Liver (tissue), 9 donors: ENCODE measurements around the gene ANKRD6. TPM values are rescaled to one million over a fixed set of nuclear protein-coding genes. Genes with fewer than 3 reads are reported as not detected.

Experiments
- DNase-seq: peaks from one replicate; pipeline ENCODE4 v3.0.0-alpha.2; 2017; ENCODE audit warnings: low spot score
- H3K27ac ChIP-seq, 2 donors: one replicate each; pipeline ENCODE4 v1.7.0; 2013; ENCODE audit warnings: inconsistent platforms in 2 of 2, low read length in 2 of 2, control low read depth in 1 of 2, low read depth in 1 of 2, mild to moderate bottlenecking in 1 of 2
- H3K27me3 ChIP-seq, 4 donors: one replicate each; pipeline versions ENCODE4 v1.6.1 to v1.7.0; 2013; ENCODE audit warnings: low read length in 3 of 4, inconsistent platforms in 1 of 4, mild to moderate bottlenecking in 1 of 4, moderate library complexity in 1 of 4; ENCODE audit not compliant: control insufficient read depth in 4 of 4, insufficient read depth in 4 of 4
- H3K36me3 ChIP-seq, 4 donors: one replicate each; pipeline versions ENCODE4 v1.6.1 to v1.7.0; 2013; ENCODE audit warnings: low read length in 3 of 4, mild to moderate bottlenecking in 3 of 4, low read depth in 1 of 4, moderate library complexity in 1 of 4; ENCODE audit not compliant: control insufficient read depth in 4 of 4, insufficient read depth in 3 of 4
- H3K4me1 ChIP-seq, 4 donors: one replicate each; pipeline versions ENCODE4 v1.6.1 to v1.7.0; 2013; ENCODE audit warnings: low read length in 3 of 4, mild to moderate bottlenecking in 3 of 4, moderate library complexity in 1 of 4; ENCODE audit not compliant: control insufficient read depth in 4 of 4, insufficient read depth in 4 of 4
- H3K4me3 ChIP-seq, 3 donors: one replicate each; pipeline versions ENCODE4 v1.6.1 to v1.7.0; 2013; ENCODE audit warnings: low read length in 3 of 3, control low read depth in 1 of 3, low read depth in 1 of 3, mild to moderate bottlenecking in 1 of 3
- H3K9ac ChIP-seq, 2 donors: one replicate each; pipeline ENCODE4 v1.7.0; 2013; ENCODE audit warnings: low read length in 2 of 2, mild to moderate bottlenecking in 2 of 2, moderate library complexity in 2 of 2, control low read depth in 1 of 2, low read depth in 1 of 2
- H3K9me3 ChIP-seq, 4 donors: one replicate each; pipeline versions ENCODE4 v1.6.1 to v1.7.0; 2013; ENCODE audit warnings: low read length in 3 of 4; ENCODE audit not compliant: control insufficient read depth in 4 of 4
- ATF3 ChIP-seq: IDR thresholded peaks from 2 replicates; pipeline ENCODE4 v1.6.1; 2016; ENCODE audit warnings: antibody characterized with exemption
- EGR1 ChIP-seq, 2 donors: IDR thresholded peaks; 2 replicates each; pipeline ENCODE4 v1.6.1; 2016 to 2018; ENCODE audit warnings: antibody characterized with exemption in 2 of 2, low read depth in 2 of 2
- FOXA1 ChIP-seq: IDR thresholded peaks from 2 replicates; pipeline ENCODE4 v1.6.1; 2016; ENCODE audit warnings: antibody characterized with exemption
- FOXA2 ChIP-seq: IDR thresholded peaks from 2 replicates; pipeline ENCODE4 v1.6.1; 2016; ENCODE audit warnings: antibody characterized with exemption
- GABPA ChIP-seq, 2 donors: IDR thresholded peaks in 1 of 2; conservative IDR thresholded peaks in 1 of 2; 2 replicates each; pipeline ENCODE4 v1.6.1; 2016; ENCODE audit warnings: antibody characterized with exemption in 2 of 2, mild to moderate bottlenecking in 1 of 2, moderate library complexity in 1 of 2
- HNF4A ChIP-seq, 2 donors: conservative IDR thresholded peaks; 2 replicates each; pipeline ENCODE4 v1.6.1; 2016; ENCODE audit warnings: antibody characterized with exemption in 2 of 2, mild to moderate bottlenecking in 2 of 2
- JUND ChIP-seq, 2 donors: IDR thresholded peaks; 2 replicates each; pipeline ENCODE4 v1.6.1; 2016; ENCODE audit warnings: antibody characterized with exemption in 2 of 2
- NR2F2 ChIP-seq: IDR thresholded peaks from 2 replicates; pipeline ENCODE4 v1.6.1; 2016; ENCODE audit warnings: antibody characterized with exemption
- RAD21 ChIP-seq, 2 donors: IDR thresholded peaks; 2 replicates each; pipeline ENCODE4 v1.6.1; 2016; ENCODE audit warnings: antibody characterized with exemption in 2 of 2, mild to moderate bottlenecking in 2 of 2
- RXRA ChIP-seq, 2 donors: IDR thresholded peaks; 2 replicates each; pipeline ENCODE4 v1.6.1; 2017 to 2018; ENCODE audit warnings: antibody characterized with exemption in 2 of 2, mild to moderate bottlenecking in 1 of 2
- SP1 ChIP-seq: IDR thresholded peaks from 2 replicates; pipeline ENCODE4 v1.6.1; 2018; ENCODE audit warnings: antibody characterized with exemption, mild to moderate bottlenecking
- ZBTB33 ChIP-seq: IDR thresholded peaks from 2 replicates; pipeline ENCODE4 v1.6.1; 2016; ENCODE audit warnings: antibody characterized with exemption
- WGBS: extraction: QIAGEN DNeasy Blood & Tissue Kit; methylation state at CpG from one replicate; pipeline ENCODE4 v1.1.7; 2013; 5-methylcytosine and 5-hydroxymethylcytosine counted together
- polyA plus RNA-seq, 2 donors: library from polyadenylated mRNA; stranded (reverse) in 1 of 2; unstranded in 1 of 2; fragments of 200-250 nt in 1 of 2; fragments of >200 nt in 1 of 2; fragmentation: Nextera tagmentation in 1 of 2; extraction: Ambion mirVana in 1 of 2; gene quantifications; one replicate each; pipeline versions ENCODE4 v1.2.1 to v1.2.3, GENCODE V29; 2013 to 2015
- total RNA-seq, 2 donors: library from RNA; depleted of rRNA; stranded (reverse); fragments of >200 nt; gene quantifications; one replicate each; pipeline ENCODE4 v1.2.3, GENCODE V29; 2014
- TF ChIP-seq, protein P1 (sequence below): fragments of 150-350 bp; IDR thresholded peaks from 2 replicates; pipeline ENCODE4 v1.5.1; 2017; ENCODE audit warnings: improper control_type of control experiment, low read depth, low read length; ENCODE audit not compliant: missing input control
- TF ChIP-seq, protein P2 (sequence below): IDR thresholded peaks from 2 replicates; pipeline ENCODE4 v1.6.1; 2016; ENCODE audit warnings: antibody characterized with exemption
- TF ChIP-seq, protein P3 (sequence below): IDR thresholded peaks from 2 replicates; pipeline ENCODE4 v1.6.1; 2016; ENCODE audit warnings: antibody characterized with exemption, mild to moderate bottlenecking
- donor health status: healthy.
- donor health status: healthy.
- donor health status: healthy.
- donor health status: healthy.
- donor health status: healthy.

Gene ANKRD6
- total RNA-seq (1 to 10 TPM; 4.1 to 9.2 TPM), polyA plus RNA-seq (1 to 10 TPM; 2.9 to 3.5 TPM)

DNA sequence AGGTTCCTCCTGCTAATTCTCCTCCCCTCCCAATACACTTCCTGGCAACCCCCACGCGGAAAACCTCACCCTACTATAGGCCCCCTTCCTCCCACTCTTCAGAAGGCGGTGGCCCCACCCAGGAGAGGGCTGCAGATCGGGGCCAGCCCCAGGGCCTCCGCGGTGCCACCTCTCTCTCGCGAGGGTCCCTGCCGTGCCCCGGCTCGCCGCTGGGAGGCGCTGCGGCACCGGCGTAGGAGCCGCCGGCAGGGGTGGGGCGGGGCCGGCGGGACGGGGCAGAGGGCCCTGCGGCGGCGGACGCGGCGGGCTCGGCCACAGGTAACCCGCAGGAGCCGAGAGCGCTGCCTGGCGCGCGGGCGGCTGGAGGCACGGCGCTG is at the start of gene ANKRD6:
Gene ANKRD6, plus strand, starts transcription at position 278 of the 377 bp plus-strand sequence. CDS start 133,825 bp downstream, outside the sequence.
- Histone ChIP-seq H3K4me1 (peaks cover 2 to 8% (median 4%) of the 10 kb centered on the region in 4 donors), H3K9me3 (no peaks in the 10 kb centered on the region), H3K9ac (peak within 1 kb of the TSS in 1 of 2 donors; percentile 80), H3K4me3 (peak within 1 kb of the TSS; percentile 64 to 94 (median 82)), H3K27ac (no peak within 1 kb of the TSS), H3K27me3 (no peaks in the 10 kb centered on the region), H3K36me3 (no peaks in the 10 kb centered on the region)
- peak; percentile 83 for DNase-seq
- WGBS: under 1% methylated on average over 38 of the region's 38 CpGs
- TF ChIP-seq HNF4A (conservative IDR thresholded peaks at IDR 0.05): no peak
- TF ChIP-seq EGR1 (IDR thresholded peaks at IDR 0.05; ENCODE audit: low read depth in 2 of 2): no peak
- no peak for TF ChIP-seq RXRA (IDR thresholded peaks at IDR 0.05)
- no peak for TF ChIP-seq JUND (IDR thresholded peaks at IDR 0.05)
- TF ChIP-seq GABPA (IDR thresholded peaks at IDR 0.05 in 1 of 2, conservative IDR thresholded peaks at IDR 0.05 in 1 of 2): no peak
- TF ChIP-seq FOXA2: no peak
- TF ChIP-seq RAD21 (IDR thresholded peaks at IDR 0.05): peak; percentile 76 to 80
- TF ChIP-seq NR2F2: no peak
- TF ChIP-seq, protein P1, sequence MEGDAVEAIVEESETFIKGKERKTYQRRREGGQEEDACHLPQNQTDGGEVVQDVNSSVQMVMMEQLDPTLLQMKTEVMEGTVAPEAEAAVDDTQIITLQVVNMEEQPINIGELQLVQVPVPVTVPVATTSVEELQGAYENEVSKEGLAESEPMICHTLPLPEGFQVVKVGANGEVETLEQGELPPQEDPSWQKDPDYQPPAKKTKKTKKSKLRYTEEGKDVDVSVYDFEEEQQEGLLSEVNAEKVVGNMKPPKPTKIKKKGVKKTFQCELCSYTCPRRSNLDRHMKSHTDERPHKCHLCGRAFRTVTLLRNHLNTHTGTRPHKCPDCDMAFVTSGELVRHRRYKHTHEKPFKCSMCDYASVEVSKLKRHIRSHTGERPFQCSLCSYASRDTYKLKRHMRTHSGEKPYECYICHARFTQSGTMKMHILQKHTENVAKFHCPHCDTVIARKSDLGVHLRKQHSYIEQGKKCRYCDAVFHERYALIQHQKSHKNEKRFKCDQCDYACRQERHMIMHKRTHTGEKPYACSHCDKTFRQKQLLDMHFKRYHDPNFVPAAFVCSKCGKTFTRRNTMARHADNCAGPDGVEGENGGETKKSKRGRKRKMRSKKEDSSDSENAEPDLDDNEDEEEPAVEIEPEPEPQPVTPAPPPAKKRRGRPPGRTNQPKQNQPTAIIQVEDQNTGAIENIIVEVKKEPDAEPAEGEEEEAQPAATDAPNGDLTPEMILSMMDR: peak; percentile 94

- Histone ChIP-seq H3K9ac (no peak overlapping the region), H3K36me3 (no peaks in the 10 kb centered on the region), H3K4me3 (no peak overlapping the region), H3K27ac (no peak overlapping the region), H3K27me3 (no peaks in the 10 kb centered on the region), H3K9me3 (no peaks in the 10 kb centered on the region), H3K4me1 (no peaks in the 10 kb centered on the region)
- TF ChIP-seq, protein P2, sequence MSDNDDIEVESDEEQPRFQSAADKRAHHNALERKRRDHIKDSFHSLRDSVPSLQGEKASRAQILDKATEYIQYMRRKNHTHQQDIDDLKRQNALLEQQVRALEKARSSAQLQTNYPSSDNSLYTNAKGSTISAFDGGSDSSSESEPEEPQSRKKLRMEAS: no peak
- TF ChIP-seq ATF3 (no peak), NR2F2 (no peak), SP1 (no peak), RAD21 (IDR thresholded peaks at IDR 0.05) (no peak)
- DNase-seq: no peak
- WGBS: 89% methylated on average over 5 of the region's 5 CpGs
Observed at GRCh38 chr6:89385156-89385667, 47.7 kb upstream of the ANKRD6 start.

- Histone ChIP-seq H3K4me3 (no peak overlapping the region), H3K4me1 (no peaks in the 10 kb centered on the region), H3K9me3 (no peaks in the 10 kb centered on the region), H3K9ac (no peak overlapping the region), H3K36me3 (no peaks in the 10 kb centered on the region), H3K27me3 (no peaks in the 10 kb centered on the region), H3K27ac (no peak overlapping the region)
- WGBS: over 99% methylated on average over 7 of the region's 7 CpGs
- DNase-seq: no peak
- TF ChIP-seq, protein P2: no peak
- TF ChIP-seq ZBTB33: no peak
- TF ChIP-seq, protein P1: no peak
- no peak for TF ChIP-seq JUND (IDR thresholded peaks at IDR 0.05)
- TF ChIP-seq, protein P3, sequence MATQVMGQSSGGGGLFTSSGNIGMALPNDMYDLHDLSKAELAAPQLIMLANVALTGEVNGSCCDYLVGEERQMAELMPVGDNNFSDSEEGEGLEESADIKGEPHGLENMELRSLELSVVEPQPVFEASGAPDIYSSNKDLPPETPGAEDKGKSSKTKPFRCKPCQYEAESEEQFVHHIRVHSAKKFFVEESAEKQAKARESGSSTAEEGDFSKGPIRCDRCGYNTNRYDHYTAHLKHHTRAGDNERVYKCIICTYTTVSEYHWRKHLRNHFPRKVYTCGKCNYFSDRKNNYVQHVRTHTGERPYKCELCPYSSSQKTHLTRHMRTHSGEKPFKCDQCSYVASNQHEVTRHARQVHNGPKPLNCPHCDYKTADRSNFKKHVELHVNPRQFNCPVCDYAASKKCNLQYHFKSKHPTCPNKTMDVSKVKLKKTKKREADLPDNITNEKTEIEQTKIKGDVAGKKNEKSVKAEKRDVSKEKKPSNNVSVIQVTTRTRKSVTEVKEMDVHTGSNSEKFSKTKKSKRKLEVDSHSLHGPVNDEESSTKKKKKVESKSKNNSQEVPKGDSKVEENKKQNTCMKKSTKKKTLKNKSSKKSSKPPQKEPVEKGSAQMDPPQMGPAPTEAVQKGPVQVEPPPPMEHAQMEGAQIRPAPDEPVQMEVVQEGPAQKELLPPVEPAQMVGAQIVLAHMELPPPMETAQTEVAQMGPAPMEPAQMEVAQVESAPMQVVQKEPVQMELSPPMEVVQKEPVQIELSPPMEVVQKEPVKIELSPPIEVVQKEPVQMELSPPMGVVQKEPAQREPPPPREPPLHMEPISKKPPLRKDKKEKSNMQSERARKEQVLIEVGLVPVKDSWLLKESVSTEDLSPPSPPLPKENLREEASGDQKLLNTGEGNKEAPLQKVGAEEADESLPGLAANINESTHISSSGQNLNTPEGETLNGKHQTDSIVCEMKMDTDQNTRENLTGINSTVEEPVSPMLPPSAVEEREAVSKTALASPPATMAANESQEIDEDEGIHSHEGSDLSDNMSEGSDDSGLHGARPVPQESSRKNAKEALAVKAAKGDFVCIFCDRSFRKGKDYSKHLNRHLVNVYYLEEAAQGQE: no peak
- TF ChIP-seq EGR1 (IDR thresholded peaks at IDR 0.05; ENCODE audit: low read depth in 2 of 2): no peak
- no peak for TF ChIP-seq FOXA1
- no peak for TF ChIP-seq SP1
- no peak for TF ChIP-seq ATF3
- no peak for TF ChIP-seq GABPA (IDR thresholded peaks at IDR 0.05 in 1 of 2, conservative IDR thresholded peaks at IDR 0.05 in 1 of 2)
- no peak for TF ChIP-seq RAD21 (IDR thresholded peaks at IDR 0.05)
- TF ChIP-seq RXRA (IDR thresholded peaks at IDR 0.05): no peak
- no peak for TF ChIP-seq NR2F2
Observed at GRCh38 chr6:89385846-89386245, 47.1 kb upstream of the ANKRD6 start.
